K562 (cell line): ENCODE results near the gene CFAP97D2. TPM values are rescaled to one million over a fixed set of nuclear protein-coding genes. Genes with fewer than 3 reads are reported as not detected.

Source experiments
- CHD7 ChIP-seq: fragments of 200-600 bp; sonication (generic); IDR thresholded peaks from one replicate; pipeline ENCODE4 v1.6.1; 2012; ENCODE audit warnings: mild to moderate bottlenecking, low read depth, low read length, inconsistent platforms
- SETDB1 ChIP-seq: IDR thresholded peaks from one replicate; pipeline ENCODE4 v1.6.1; 2012; ENCODE audit warnings: low read length, control low read depth, inconsistent platforms
- ZNF586 ChIP-seq: fragments of 450-650 bp; formaldehyde crosslinking; conservative IDR thresholded peaks from 2 replicates; pipeline ENCODE4 v1.4.0; 2020; ENCODE audit warnings: mild to moderate bottlenecking, moderate library complexity
- polyA plus RNA-seq, 8 experiments: library from polyadenylated mRNA; depleted of rRNA in 4 of 8; stranded (reverse) in 5 of 8; unstranded in 3 of 8; fragments of >200 nt; fragmentation: Nextera tagmentation in 2 of 8; fragmentation: Illumina TruSeq in 1 of 8; extraction: Ambion mirVana in 2 of 8; extraction: Trizol in 1 of 8; gene quantifications; 2 replicates each; pipeline versions ENCODE4 v1.2.1 to v1.2.3, GENCODE V29; 2011 to 2014; ENCODE audit warnings: inconsistent platforms in 1 of 8, missing spikeins in 1 of 8
- total RNA-seq, 7 experiments: library from RNA; depleted of rRNA in 6 of 7; stranded (reverse); fragments of >200 nt in 6 of 7; fragmentation: Illumina TruSeq in 2 of 7; extraction: Trizol in 2 of 7; gene quantifications; 2 replicates each; pipeline versions ENCODE4 v1.2.1 to v1.2.3, GENCODE V29; 2011 to 2021; ENCODE audit warnings: low replicate concordance in 1 of 7

CFAP97D2 gene
- total and polyA plus RNA-seq, 9 of the 15 experiments (the other 6 are each of a cell fraction or from before 2014, with no cell fraction given), result not detected

- TF ChIP-seq CHD7, result no peak
- TF ChIP-seq SETDB1, result no peak
- no peak for TF ChIP-seq ZNF586 (CRISPR knock-in tag)
Observed at GRCh38 chr13:114219392-114219791, 40.3 kb downstream of the CFAP97D2 start (continued).
